ENCODE results near the gene KCTD15.

Gene KCTD15

DNA sequence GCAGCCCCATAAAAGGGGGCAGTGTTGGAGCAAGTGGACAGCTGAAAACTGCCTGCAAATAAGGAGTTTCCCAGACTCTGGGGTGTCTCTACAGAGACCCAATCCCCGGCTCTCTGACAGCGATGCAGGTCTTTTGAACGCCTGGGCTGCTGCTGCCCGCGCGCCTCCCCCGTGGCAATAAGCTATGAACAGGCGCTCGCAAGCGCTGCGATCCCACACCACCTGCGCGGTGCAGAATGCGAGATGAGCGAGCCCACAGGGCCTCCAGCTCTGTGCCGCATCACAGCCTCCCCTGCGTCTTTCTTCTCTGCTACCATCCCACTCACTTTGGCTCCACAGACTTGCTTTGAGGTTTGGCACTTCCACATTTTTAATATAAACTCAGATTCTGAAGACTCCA, 62.3 kb downstream of the KCTD15 start:
- no peak for DNase-seq (ENCODE audit: low spot score)

DNA sequence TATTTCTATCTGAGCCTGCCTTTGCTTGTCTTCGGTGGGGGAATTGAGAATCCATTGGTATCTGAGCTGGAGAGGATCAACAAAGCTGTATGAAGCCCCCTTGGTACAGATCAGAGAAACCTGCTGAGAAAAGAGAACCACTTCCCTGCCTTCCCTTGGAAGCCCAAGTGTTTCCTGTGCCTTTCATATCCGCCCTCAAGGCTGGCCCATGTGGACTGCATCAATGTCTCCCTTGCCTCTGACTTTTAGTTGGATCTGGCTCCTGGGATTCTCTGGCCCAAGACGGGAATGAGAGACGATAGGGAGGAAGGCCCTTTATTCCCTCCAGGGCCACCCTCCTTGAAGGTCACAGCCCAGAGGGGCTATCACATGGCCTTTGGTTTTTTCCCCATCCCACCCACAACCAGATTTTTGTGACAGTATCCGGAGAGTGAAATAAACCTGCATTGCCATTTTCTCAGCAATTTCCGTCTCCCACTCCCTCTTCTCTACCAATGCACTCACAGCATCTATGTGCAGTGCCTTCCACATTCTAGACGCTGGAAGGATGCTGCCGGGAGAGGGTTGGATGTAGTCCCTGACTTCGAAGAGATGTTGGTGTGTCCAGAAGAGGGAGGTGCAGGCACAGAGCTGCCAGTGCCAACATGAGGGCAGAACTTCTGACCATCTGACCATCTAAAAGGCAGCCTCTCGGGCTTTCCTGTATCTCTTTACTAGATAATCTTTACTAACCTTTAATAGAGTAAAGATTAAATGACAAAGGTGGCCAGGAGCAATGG, 63.8 kb downstream of the KCTD15 start:
- DNase-seq (ENCODE audit: low spot score), result no peak

- DNase-seq (ENCODE audit: low spot score), result no peak
Measured at GRCh38 chr19:33861950-33862349, 65.3 kb downstream of the KCTD15 start.

DNA sequence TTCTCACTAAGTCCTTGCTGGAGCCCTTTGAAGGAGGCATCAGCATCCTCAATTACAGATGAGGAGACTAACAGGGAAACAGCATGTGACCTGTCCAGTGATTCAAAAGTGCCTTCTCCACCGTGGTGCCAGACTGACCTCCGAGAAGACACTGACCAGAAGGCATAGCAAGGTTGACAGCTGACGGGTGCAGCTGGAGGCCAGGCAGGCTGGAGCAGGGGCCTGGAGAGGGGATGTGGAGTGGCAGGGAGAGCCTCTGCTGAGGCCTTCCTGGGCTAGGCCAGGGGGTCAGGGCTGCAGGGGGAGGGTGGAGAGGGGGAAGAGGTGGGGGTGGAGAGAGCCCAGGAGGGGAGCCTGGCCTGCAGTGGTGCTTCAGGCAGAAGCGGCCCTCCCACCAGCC, 66.3 kb downstream of the KCTD15 start:
- no peak for DNase-seq (ENCODE audit: low spot score)

DNA sequence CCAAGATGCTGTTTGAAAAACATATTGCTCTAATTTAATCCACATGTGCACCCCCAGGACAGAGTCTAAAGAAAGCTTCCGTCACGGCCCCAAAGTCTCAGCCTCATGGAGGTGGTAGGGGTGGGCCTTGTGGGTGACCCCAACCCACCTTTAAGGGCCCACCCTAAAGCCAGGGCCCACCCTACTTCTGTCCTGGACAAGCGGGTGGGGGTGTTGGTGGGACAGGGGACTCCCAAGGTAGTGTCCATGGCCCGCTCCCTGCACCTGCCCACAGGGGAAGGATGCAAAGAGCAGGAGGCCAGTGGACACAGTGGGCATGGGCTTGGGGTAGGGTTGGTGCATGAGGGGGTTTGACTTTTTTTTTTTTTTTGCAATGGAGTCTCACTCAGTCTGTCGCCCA, 66.8 kb downstream of the KCTD15 start:
- no peak for DNase-seq (ENCODE audit: low spot score)

- no peak for DNase-seq (ENCODE audit: low spot score)
Measured at GRCh38 chr19:33864311-33864850, 67.7 kb downstream of the KCTD15 start.

DNA sequence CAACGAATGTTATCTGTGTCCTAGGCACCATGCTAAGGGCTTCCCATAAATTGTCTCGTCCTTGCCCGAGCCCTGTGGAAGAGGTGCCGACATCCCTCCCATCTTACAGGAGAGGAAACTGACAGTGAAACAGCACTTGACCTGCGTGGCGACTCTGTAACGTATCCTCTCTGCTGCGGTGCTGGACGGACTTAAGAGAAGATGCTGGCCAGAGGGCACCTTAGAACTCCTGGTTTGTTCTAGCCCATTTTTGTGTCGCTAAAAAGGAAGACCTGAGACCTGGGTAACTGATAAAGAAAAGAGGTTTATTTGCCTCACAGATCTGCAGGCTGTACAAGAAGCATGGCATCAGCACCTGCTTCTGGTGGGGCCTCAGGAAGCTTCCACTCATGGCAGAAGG, 68.6 kb downstream of the KCTD15 start:
- no peak for DNase-seq (ENCODE audit: low spot score)
